Panc1 (cell line): ENCODE measurements around the gene HSPB8. TPM values are rescaled to one million over a fixed set of nuclear protein-coding genes. Genes with fewer than 3 reads are reported as not detected.
A peak's percentile ranks its signal among the peaks of the same experiment; 100 is the strongest.

Source experiments
- ATAC-seq: fragments of 200-7000 bp; cut with Tn5 transposase; 2 replicates; pipeline ENCODE4 v1.9.1; 2020; ENCODE audit warnings: mild to moderate bottlenecking, moderate library complexity
- BruUV-seq: library from RNA; stranded (reverse); fragments of 400-500 nt; replicated peaks from 2 replicates; lab custom pipeline; 2021; lab: Mats Ljungman, UMichigan
- CTCF ChIA-PET: fragments of 300-600 bp; sonication (Branson Sonifier 250); formaldehyde crosslinking; loops from one replicate; lab custom pipeline; 2022; ENCODE audit warnings: antibody characterized with exemption; lab: Charles Lee
- POLR2A ChIA-PET: fragments of 300-600 bp; sonication (Branson Sonifier 250); formaldehyde crosslinking; loops from one replicate; lab custom pipeline; 2022; ENCODE audit warnings: antibody characterized with exemption; lab: Charles Lee
- DNase-seq: peaks from one replicate; pipeline ENCODE4 v3.0.0-alpha.2; 2010; ENCODE audit warnings: low read depth, low spot score
- H3K27ac ChIP-seq: 2 replicates; pipeline ENCODE4 v1.5.1; 2011; ENCODE audit warnings: mild to moderate bottlenecking, low read length, inconsistent platforms
- H3K27me3 ChIP-seq: fragments of 200-500 bp; sonication (Bioruptor generic); 2 replicates; pipeline ENCODE4 v1.6.0; 2014; ENCODE audit warnings: low read length, inconsistent platforms; ENCODE audit not compliant: control insufficient read depth, insufficient read depth
- H3K36me3 ChIP-seq: fragments of 200-500 bp; sonication (Bioruptor generic); 2 replicates; pipeline ENCODE4 v1.5.1; 2014; ENCODE audit warnings: inconsistent platforms, mild to moderate bottlenecking, low read length, moderate library complexity; ENCODE audit not compliant: control insufficient read depth, insufficient read depth
- H3K4me1 ChIP-seq: 2 replicates; pipeline ENCODE4 v1.5.1; 2011; ENCODE audit warnings: inconsistent platforms, mild to moderate bottlenecking, low read length, moderate library complexity; ENCODE audit not compliant: control insufficient read depth, insufficient read depth
- H3K4me3 ChIP-seq, 2 experiments: 2 replicates each; pipeline ENCODE4 v1.5.1; 2011 to 2012; ENCODE audit warnings: low read depth in 2 of 2, low read length in 2 of 2, mild to moderate bottlenecking in 2 of 2, inconsistent platforms in 1 of 2, moderate library complexity in 1 of 2
- H3K9me3 ChIP-seq: fragments of 200-500 bp; sonication (Bioruptor generic); 2 replicates; pipeline ENCODE4 v1.5.1; 2014; ENCODE audit warnings: low read depth, mild to moderate bottlenecking, inconsistent platforms, low read length, moderate library complexity; ENCODE audit not compliant: control insufficient read depth, insufficient read depth
- CTCF ChIP-seq: fragments of 450-650 bp; IDR thresholded peaks from 2 replicates; pipeline ENCODE4 v1.5.1; 2017; ENCODE audit warnings: mild to moderate bottlenecking
- POLR2AphosphoS5 ChIP-seq: IDR thresholded peaks from 2 replicates; pipeline ENCODE4 v1.6.1; 2012; ENCODE audit warnings: mild to moderate bottlenecking, low read depth, low read length, moderate library complexity
- REST ChIP-seq, 2 experiments: IDR thresholded peaks; 2 replicates each; pipeline ENCODE4 v1.6.1; 2011 to 2012; ENCODE audit warnings: low read depth in 2 of 2, control low read depth in 1 of 2, low read length in 1 of 2, mild to moderate bottlenecking in 1 of 2, moderate library complexity in 1 of 2; ENCODE audit not compliant: insufficient read depth in 1 of 2
- SIN3A ChIP-seq: IDR thresholded peaks from 2 replicates; pipeline ENCODE4 v1.6.1; 2012; ENCODE audit warnings: low read depth, mild to moderate bottlenecking, low read length, moderate library complexity, borderline replicate concordance; ENCODE audit not compliant: insufficient read depth
- TCF7L2 ChIP-seq: IDR thresholded peaks from 2 replicates; pipeline ENCODE4 v1.6.1; 2011; ENCODE audit warnings: mild to moderate bottlenecking, low read depth, low read length, inconsistent platforms
- in situ Hi-C: cut with HindIII; loops from 2 replicates; pipeline ENCODE4 v1.10.0; 2016; ENCODE audit warnings: low sequenced_read_pairs, low pct_unique_long_range_greater_than_20kb
- intact Hi-C: fragments of 100-400 bp; cut with micrococcal nuclease; formaldehyde crosslinking; loops from one replicate; pipeline ENCODE4 v1.10.0; 2022; ENCODE audit not compliant: unreplicated experiment
- total RNA-seq: library from RNA; stranded (reverse); gene quantifications from one replicate; pipeline ENCODE4 v1.2.1, GENCODE V29; 2021; ENCODE audit not compliant: unreplicated experiment

The HSPB8 gene
- total RNA-seq, 1 experiment from 2014 or later: 2.0 TPM

GRCh38 chr12:119229837-119230236 lies 51.1 kb downstream of the HSPB8 start:
- BruUV-seq: no TSS peak
- H3K4me3 ChIP-seq: no peak overlapping the region; a peak in 1 of 4 replicates

GRCh38 chr12:119230807-119231206 lies 52.1 kb downstream of the HSPB8 start:
- TF ChIP-seq SIN3A (no peak), TCF7L2 (no peak), POLR2AphosphoS5 (no peak), CTCF (no peak), REST (IDR thresholded peaks at IDR 0.05; ENCODE audit: insufficient read depth in 1 of 2, low read depth in 2 of 2, low read length in 1 of 2) (no peak)
- intact Hi-C loops: no loop called here
- no peak for DNase-seq
- ChIA-PET POLR2A (no interaction called here), CTCF (interaction anchor here (0.7 kb wide), 1 partner anchor 28 kb away, joined by 4 read pairs; no protein-coding TSS in a partner anchor)
- Histone ChIP-seq H3K4me3 (no peak overlapping the region), H3K36me3 (no peaks in the 10 kb centered on the region), H3K9me3 (no peaks in the 10 kb centered on the region), H3K27me3 (peaks cover 10% of the 10 kb centered on the region; the same call in 1 of the 2 replicates), H3K4me1 (no peaks in the 10 kb centered on the region), H3K27ac (no peak overlapping the region)
- in situ Hi-C loops: no loop called here
- ATAC-seq: no peak
- no TSS peak for BruUV-seq

More at GRCh38 chr12:119229837-119230236, 51.1 kb downstream of the HSPB8 start:
- Histone ChIP-seq H3K4me1 (no peaks in the 10 kb centered on the region), H3K36me3 (no peaks in the 10 kb centered on the region), H3K27me3 (peaks cover 7% of the 10 kb centered on the region; the same call in 1 of the 2 replicates), H3K9me3 (no peaks in the 10 kb centered on the region), H3K27ac (no peak overlapping the region)
- TF ChIP-seq TCF7L2 (no peak), SIN3A (no peak), CTCF (no peak), POLR2AphosphoS5 (no peak), REST (IDR thresholded peaks at IDR 0.05; ENCODE audit: insufficient read depth in 1 of 2, low read depth in 2 of 2, low read length in 1 of 2) (no peak)
- ATAC-seq (peak; percentile 83), DNase-seq (no peak)
- in situ Hi-C loops (no loop called here), intact Hi-C loops (no loop called here)
- ChIA-PET POLR2A (no interaction called here), CTCF (no interaction called here)
